A549 treated with ZK216348 at 1 μM for 4 hours (cell line): ENCODE results near the gene OR2AG2. TPM values are rescaled to one million over a fixed set of nuclear protein-coding genes. Genes with fewer than 3 reads are reported as not detected.

Experiments
- total RNA-seq: library from RNA; stranded (reverse); fragments of 200-300 nt; extraction: Qiagen RNA extraction; gene quantifications from 5 replicates; pipeline ENCODE4 v1.2.3, GENCODE V29; 2022; ENCODE audit warnings: low read depth

Gene OR2AG2, protein sequence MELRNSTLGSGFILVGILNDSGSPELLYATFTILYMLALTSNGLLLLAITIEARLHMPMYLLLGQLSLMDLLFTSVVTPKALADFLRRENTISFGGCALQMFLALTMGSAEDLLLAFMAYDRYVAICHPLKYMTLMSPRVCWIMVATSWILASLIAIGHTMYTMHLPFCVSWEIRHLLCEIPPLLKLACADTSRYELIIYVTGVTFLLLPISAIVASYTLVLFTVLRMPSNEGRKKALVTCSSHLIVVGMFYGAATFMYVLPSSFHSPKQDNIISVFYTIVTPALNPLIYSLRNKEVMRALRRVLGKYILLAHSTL
- total RNA-seq = not detected in 5 replicates

GRCh38 chr11:6771926-6772893, at the start of gene OR2AG2:
TSS of gene OR2AG2 (minus strand) at chr11:6771976. CDS start at chr11:6768957, 3,019 bp downstream.

DNA sequence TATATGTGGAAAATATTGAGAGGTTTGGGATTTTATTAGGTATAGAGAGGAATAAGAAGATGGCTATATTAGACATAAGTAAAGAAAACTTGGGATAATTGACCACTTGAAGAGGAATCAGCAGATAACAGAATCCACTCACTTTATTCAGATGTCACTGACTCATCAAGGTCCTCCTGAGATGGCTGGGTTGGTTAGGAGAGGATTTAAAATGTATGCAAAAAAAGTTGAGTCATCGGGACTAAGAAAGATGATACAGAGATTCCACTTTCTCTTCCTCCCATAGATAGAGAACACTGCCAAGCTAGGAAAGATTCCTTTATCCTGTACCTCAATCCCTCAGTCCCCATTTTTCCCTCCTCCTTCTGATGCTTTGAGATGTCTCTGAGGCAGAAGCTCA, 27.6 kb upstream of the OR2AG2 start, which contains the start of gene OR6A2:
TSS of gene OR6A2 (minus strand) at position 288 of the 400 bp plus-strand sequence. CDS start 3,981 bp downstream, outside the sequence.

DNA sequence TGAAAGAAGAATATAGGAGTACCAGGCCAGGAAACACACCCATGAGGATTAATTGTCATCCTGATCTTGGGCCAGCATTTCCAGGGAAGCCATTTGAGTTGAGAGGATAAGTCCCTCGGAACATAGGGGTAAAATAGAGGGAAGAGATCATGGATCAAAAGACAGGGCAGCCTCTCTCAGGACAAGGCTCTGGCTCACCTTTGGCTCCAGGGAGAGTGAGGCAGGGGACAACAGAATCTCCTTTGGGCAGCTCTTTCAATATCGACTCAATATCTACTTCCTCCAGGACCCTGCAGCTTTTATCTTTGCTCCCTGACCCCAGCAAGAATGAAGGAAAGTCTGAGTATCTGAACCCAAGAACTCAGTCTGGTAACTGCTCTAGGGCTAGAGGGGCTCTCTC, 10.9 kb upstream of the OR2AG2 start, which contains the start of gene OR2AG1:
TSS of gene OR2AG1 (plus strand) at position 301 of the 400 bp plus-strand sequence. CDS start 2,018 bp downstream, outside the sequence.

Other genes starting within 250 kb of the OR2AG2 start
- 27.3 to 34.5 TPM (median 32.3 TPM) in 5 replicates for gene RRP8, start 168.4 kb downstream of the OR2AG2 start, total RNA-seq
- 94.5 to 126 TPM (median 120 TPM) in 5 replicates for gene ILK, start 168.2 kb downstream of the OR2AG2 start, total RNA-seq
- 193 to 208 TPM (median 202 TPM) in 5 replicates for gene TAF10, start 159.8 kb downstream of the OR2AG2 start, total RNA-seq
- 33.9 to 51.3 TPM (median 44.2 TPM) in 5 replicates for gene TPP1, start 152.6 kb downstream of the OR2AG2 start, total RNA-seq
- 0.05 to 0.13 TPM (median 0.10 TPM) in 5 replicates for gene DCHS1, start 116.2 kb downstream of the OR2AG2 start, total RNA-seq
- 81.5 to 138 TPM (median 96.2 TPM) in 5 replicates for gene MRPL17, start 88.6 kb downstream of the OR2AG2 start, total RNA-seq
- gene OR2AG1, start 11.0 kb upstream of the OR2AG2 start, total RNA-seq = not detected in 5 replicates
- gene OR6A2, start 27.7 kb upstream of the OR2AG2 start, total RNA-seq = not detected in 5 replicates
- gene OR10A5, start 73.7 kb upstream of the OR2AG2 start, total RNA-seq = not detected in 5 replicates
- not detected in 5 replicates for gene OR10A2, start 91.1 kb upstream of the OR2AG2 start, total RNA-seq
- gene OR10A4, start 104.6 kb upstream of the OR2AG2 start, total RNA-seq = not detected in 5 replicates
- gene OR2D2, start 120.5 kb upstream of the OR2AG2 start, total RNA-seq = not detected in 5 replicates
- not detected in 5 replicates for gene OR2D3, start 149.0 kb upstream of the OR2AG2 start, total RNA-seq
- 1.0 to 1.7 TPM (median 1.2 TPM) in 5 replicates for gene ZNF215, start 154.4 kb upstream of the OR2AG2 start, total RNA-seq
- 0.49 to 1.5 TPM (median 0.73 TPM) in 5 replicates for gene ZNF214, start 248.4 kb upstream of the OR2AG2 start, total RNA-seq
- gene NLRP14, start 248.5 kb upstream of the OR2AG2 start, total RNA-seq = not detected in 5 replicates